GM12878 (cell line): ENCODE data around the gene METTL5. TPM values are rescaled to one million over a fixed set of nuclear protein-coding genes. Genes with fewer than 3 reads are reported as not detected.

ENCODE experiments used
- ATAC-seq: fragments of 200-7000 bp; cut with Tn5 transposase; 3 replicates; pipeline ENCODE4 v1.9.1; 2020; ENCODE audit warnings: mild to moderate bottlenecking, moderate library complexity
- BruUV-seq: library from RNA; stranded (reverse); fragments of 400-500 nt; replicated peaks from 2 replicates; lab custom pipeline; 2021; lab: Mats Ljungman, UMichigan
- CTCF ChIA-PET: fragments of 300-600 bp; sonication (Branson Sonifier 250); formaldehyde crosslinking; extraction: SDS; loops from one replicate; lab custom pipeline; 2021; ENCODE audit warnings: inconsistent platforms; lab: Yijun Ruan, JAX
- POLR2A ChIA-PET: fragments of 350-600 bp; formaldehyde crosslinking; extraction: SDS; loops from one replicate; lab custom pipeline; 2021; ENCODE audit warnings: inconsistent platforms; lab: Charles Lee
- RAD21 ChIA-PET: fragments of 300-600 bp; sonication (Branson Sonifier 250); formaldehyde crosslinking; loops from one replicate; lab custom pipeline; 2023; ENCODE audit warnings: antibody characterized with exemption; ENCODE audit not compliant: unreplicated experiment; lab: Charles Lee
- SMC1A ChIA-PET: fragments of 300-600 bp; sonication (Branson Sonifier 250); formaldehyde crosslinking; loops from one replicate; lab custom pipeline; 2023; ENCODE audit not compliant: unreplicated experiment, uncharacterized antibody; lab: Charles Lee
- DNase-seq: peaks from one replicate; pipeline ENCODE4 v3.0.0-alpha.2; 2011; ENCODE audit warnings: low read depth, low spot score
- FAIRE-seq: peaks from 3 replicates; lab custom pipeline; 2011; peaks lifted over from hg19 to GRCh38; lab: Jason Lieb, UNC
- H2AFZ ChIP-seq: 2 replicates; pipeline ENCODE4 v1.6.0; 2011; ENCODE audit warnings: low read depth, low read length, control low read depth; ENCODE audit not compliant: control insufficient read depth
- H3K27ac ChIP-seq: 2 replicates; pipeline ENCODE4 v1.5.1; 2011; ENCODE audit warnings: control low read depth; ENCODE audit not compliant: control insufficient read depth, insufficient read depth
- H3K27me3 ChIP-seq, 2 experiments: replicated peaks in 1 of 2; 2 replicates each; pipeline versions ENCODE4 v1.6.0 to v1.6.1; 2011; ENCODE audit warnings: low read length in 1 of 2; ENCODE audit not compliant: control insufficient read depth in 2 of 2, insufficient read depth in 2 of 2
- H3K36me3 ChIP-seq, 2 experiments: 2 replicates each; pipeline ENCODE4 v1.5.1; 2011; ENCODE audit warnings: low read length in 1 of 2; ENCODE audit not compliant: control insufficient read depth in 2 of 2, insufficient read depth in 2 of 2
- H3K4me1 ChIP-seq: 2 replicates; pipeline ENCODE4 v1.6.1; 2011; ENCODE audit warnings: mild to moderate bottlenecking, low read length, moderate library complexity, mixed read lengths; ENCODE audit not compliant: control insufficient read depth, insufficient read depth
- H3K4me2 ChIP-seq: 2 replicates; pipeline ENCODE4 v1.6.0; 2011; ENCODE audit warnings: control low read depth; ENCODE audit not compliant: control insufficient read depth, insufficient read depth
- H3K4me3 ChIP-seq: fragments of 200-600 bp; sonication (generic); 2 replicates; pipeline ENCODE4 v1.5.1; 2016
- H3K79me2 ChIP-seq: 2 replicates; pipeline ENCODE4 v1.6.0; 2011; ENCODE audit warnings: low read length; ENCODE audit not compliant: control insufficient read depth, insufficient read depth
- H3K9ac ChIP-seq: 2 replicates; pipeline ENCODE4 v1.8.0; 2011; ENCODE audit warnings: low read length, control low read depth, mixed read lengths; ENCODE audit not compliant: control insufficient read depth, insufficient read depth
- H3K9me3 ChIP-seq: replicated peaks from 3 replicates; pipeline ENCODE4 v1.5.1; 2011; ENCODE audit warnings: mild to moderate bottlenecking, low read length; ENCODE audit not compliant: control insufficient read depth, insufficient read depth
- H4K20me1 ChIP-seq: 2 replicates; pipeline ENCODE4 v1.6.0; 2011; ENCODE audit not compliant: control insufficient read depth, insufficient read depth
- ASH2L ChIP-seq: fragments of 300-600, 200-600 bp; sonication (generic); IDR thresholded peaks from 2 replicates; pipeline ENCODE4 v1.6.1; 2017; ENCODE audit warnings: low read depth, mild to moderate bottlenecking, borderline replicate concordance
- CBFB ChIP-seq: IDR thresholded peaks from 2 replicates; pipeline ENCODE4 v1.6.1; 2016; ENCODE audit warnings: antibody characterized with exemption, low read depth
- CEBPZ ChIP-seq: fragments of 150-350 bp; IDR thresholded peaks from 2 replicates; pipeline ENCODE4 v1.6.1; 2016; ENCODE audit warnings: low read depth, low read length
- SIX5 ChIP-seq: IDR thresholded peaks from 2 replicates; pipeline ENCODE4 v1.6.1; 2011; ENCODE audit warnings: mild to moderate bottlenecking, low read depth, low read length, moderate library complexity; ENCODE audit not compliant: severe bottlenecking
- WGBS: methylation state at CpG from one replicate; pipeline ENCODE4 v1.1.6; 2016; ENCODE audit warnings: low lambda C conversion rate; ENCODE audit not compliant: insufficient replicate concordance, insufficient coverage; ENCODE audit errors: missing lambda C conversion rate; 5-methylcytosine and 5-hydroxymethylcytosine counted together
- in situ Hi-C: fragments of 300-500 bp; cut with MboI; formaldehyde crosslinking; loops from 9 replicates; pipeline ENCODE4 v1.14.3; 2018; ENCODE audit warnings: mixed read lengths
- intact Hi-C: fragments of 100-400 bp; cut with micrococcal nuclease; formaldehyde crosslinking; loops from one replicate; pipeline ENCODE4 v1.14.2; 2022; ENCODE audit not compliant: unreplicated experiment
- polyA plus RNA-seq, 11 experiments: library from polyadenylated mRNA; depleted of rRNA in 4 of 11; unstranded in 6 of 11; stranded (reverse) in 5 of 11; fragments of >200 nt; fragmentation: Nextera tagmentation in 4 of 11; fragmentation: Illumina TruSeq in 1 of 11; extraction: Ambion mirVana in 4 of 11; extraction: Trizol in 1 of 11; gene quantifications; 1 replicate in 1 of 11; 2 replicates in 10 of 11; pipeline versions ENCODE4 v1.2.1 to v1.2.3, GENCODE V29; 2011 to 2016; ENCODE audit warnings: inconsistent platforms in 2 of 11, missing spikeins in 2 of 11, low read depth in 1 of 11
- total RNA-seq, 4 experiments: library from RNA; depleted of rRNA in 3 of 4; stranded (reverse); fragments of >200 nt in 3 of 4; fragmentation: Illumina TruSeq in 1 of 4; extraction: Trizol in 1 of 4; gene quantifications; 2 replicates each; pipeline versions ENCODE4 v1.2.1 to v1.2.3, GENCODE V29; 2013 to 2021

Gene METTL5
- total and polyA plus RNA-seq, 10 of the 15 experiments (the other 5 are each of a cell fraction or from before 2014, with no cell fraction given): 55.0 to 204 (median 87.4) TPM

DNA sequence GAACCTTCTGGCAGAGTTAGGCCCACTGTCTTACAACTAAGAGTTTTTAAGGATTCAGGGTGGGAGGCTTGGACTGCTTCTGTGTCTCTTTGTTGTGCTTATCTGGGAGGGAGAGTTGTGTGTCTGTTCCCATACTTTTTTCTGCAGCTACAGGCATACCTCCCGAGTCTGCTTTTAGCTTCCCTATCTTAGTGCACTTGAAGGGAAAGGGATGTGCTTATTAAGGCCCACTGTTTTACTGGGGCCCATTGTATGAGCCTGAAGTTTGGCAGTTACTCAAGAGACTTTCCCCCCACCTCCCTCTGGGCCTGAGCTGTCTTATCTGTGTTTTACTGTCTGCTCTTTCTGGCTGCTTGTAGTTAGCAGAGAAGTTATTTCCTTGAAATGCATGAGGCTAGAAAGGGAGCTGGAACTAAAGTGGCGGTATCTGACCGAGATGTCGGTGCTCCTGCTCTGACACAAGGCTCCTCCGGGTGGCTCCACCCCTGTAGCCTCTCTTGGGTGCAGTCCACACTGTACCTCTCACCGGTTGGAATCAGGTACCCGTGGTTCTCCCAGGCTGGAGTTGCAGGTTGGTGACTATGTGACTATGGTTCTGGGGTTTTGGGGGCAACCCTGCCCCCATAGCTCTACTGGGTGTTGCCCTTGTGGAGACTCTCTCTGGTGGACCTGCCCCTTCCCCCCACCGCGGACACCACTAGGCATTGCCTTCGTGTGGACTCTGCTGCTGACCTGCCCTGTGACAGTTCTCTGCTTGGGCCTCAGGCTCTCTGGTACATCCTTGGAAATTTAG, 15.4 kb upstream of the METTL5 start:
- in situ Hi-C loops: no loop called here
- no TSS peak for BruUV-seq
- no peak overlapping the region for H3K4me2 ChIP-seq
- no peak overlapping the region for H3K27ac ChIP-seq
- 98% methylated on average over 9 of the region's 10 CpGs for WGBS
- no peaks in the 10 kb centered on the region; a peak in 1 of 4 replicates for H3K36me3 ChIP-seq
- ChIA-PET RAD21 (no interaction called here), POLR2A (no interaction called here)
- DNase-seq (no peak), ATAC-seq (no peak), FAIRE-seq (no peak)
- intact Hi-C loops: no loop called here
- H3K9me3 ChIP-seq: no peaks in the 10 kb centered on the region
- no peak overlapping the region for H3K9ac ChIP-seq
- no peak for TF ChIP-seq CEBPZ
- TF ChIP-seq CBFB: no peak
- no peak for TF ChIP-seq ASH2L
- TF ChIP-seq SIX5: no peak
- TF ChIP-seq, all 136 proteins: peak for 0
- CTCF ChIA-PET: no interaction called here
- Histone ChIP-seq H3K4me3 (no peak overlapping the region), H3K4me1 (no peaks in the 10 kb centered on the region), H4K20me1 (no peaks in the 10 kb centered on the region), H3K27me3 (no peaks in the 10 kb centered on the region), H3K79me2 (no peaks in the 10 kb centered on the region; the same call in none of the 2 replicates), H2AFZ (no peak overlapping the region)
- SMC1A ChIA-PET: interaction anchor here (0.6 kb wide), 1 partner anchor 19 kb away, joined by 3 read pairs; no protein-coding TSS in a partner anchor
